NCI-H2107 treated with DMSO at 0.1 percent for 48 hours (cell line): ENCODE results near the gene HOXA6.

Source experiments
- DNase-seq: peaks from one replicate; lab custom pipeline; 2025; ENCODE audit not compliant: unreplicated experiment; lab: John Stamatoyannopoulos, UW

The HOXA6 gene

GRCh38 chr7:27112361-27112760 lies 35.2 kb downstream of the HOXA6 start:
- DNase-seq, result no peak

DNA sequence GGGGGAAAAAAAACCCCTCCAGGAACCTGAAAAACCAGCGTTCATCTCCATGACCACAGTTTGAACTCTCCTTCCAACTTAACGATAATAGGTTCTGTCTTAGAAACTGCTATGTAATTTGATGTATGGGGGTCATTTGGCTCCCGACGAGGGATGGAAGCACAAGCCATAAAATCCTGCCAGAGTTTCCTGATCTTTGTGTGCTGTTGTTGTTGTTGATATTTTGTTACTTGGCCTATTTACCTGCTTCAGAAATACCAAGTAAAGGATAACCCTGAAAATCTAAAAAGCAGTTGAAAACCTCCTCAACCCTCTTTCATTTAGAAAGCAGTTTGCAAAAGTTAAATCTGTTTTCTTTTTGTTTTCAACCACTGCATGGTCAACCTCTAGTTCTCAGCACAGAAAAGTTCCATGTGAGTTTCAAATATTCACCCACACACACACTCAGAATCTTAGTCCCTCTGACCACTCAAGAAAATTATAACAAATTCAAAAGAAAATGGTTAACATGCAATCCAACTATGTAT lies 35.8 kb downstream of the HOXA6 start:
- DNase-seq, result no peak

- DNase-seq, result no peak
These were observed 36.4 kb downstream of the HOXA6 start for GRCh38 chr7:27111042-27111750.

DNA sequence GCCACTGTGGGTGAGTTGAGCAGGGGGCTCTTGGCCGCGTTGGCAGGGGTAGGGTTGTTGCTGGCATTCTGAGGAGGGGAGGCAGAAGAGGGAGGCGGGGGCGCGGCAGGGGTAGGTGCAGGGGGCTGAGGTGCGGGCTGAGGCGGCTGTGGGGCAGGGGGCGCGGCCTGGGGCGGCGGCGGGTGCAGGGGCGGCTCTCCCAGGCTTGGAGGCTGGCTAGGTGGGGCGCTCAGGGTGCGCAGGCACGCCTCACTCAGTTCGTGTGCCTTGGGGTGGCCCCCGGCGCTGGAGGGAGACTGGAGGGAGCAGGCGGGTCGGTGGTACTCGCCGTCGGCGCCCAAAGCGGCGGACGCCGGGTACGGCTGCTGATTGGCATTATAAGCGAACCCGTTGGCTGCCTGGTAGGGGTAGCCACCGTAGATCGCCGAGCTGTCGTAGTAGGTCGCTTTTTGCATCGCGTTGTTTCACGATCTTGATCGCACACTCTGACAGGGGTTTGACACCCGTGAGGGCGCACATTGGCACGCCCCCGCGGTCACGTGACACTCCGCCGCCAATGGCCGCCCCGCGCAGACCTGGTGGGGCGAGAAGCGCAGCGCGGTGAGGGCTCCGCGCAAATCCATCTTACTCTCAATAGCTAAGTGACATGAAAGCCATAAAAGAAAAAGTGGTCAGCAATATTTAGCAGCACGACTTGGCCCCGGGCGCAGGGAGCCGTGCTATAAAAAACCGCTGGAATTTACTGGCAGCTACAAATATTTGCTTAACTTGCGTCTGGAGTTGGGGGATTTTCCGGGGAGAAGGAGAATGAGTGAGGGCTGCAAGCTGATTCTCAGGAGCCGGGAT lies 37.2 kb downstream of the HOXA6 start:
- no peak for DNase-seq

GRCh38 chr7:27109466-27110185 lies 37.9 kb downstream of the HOXA6 start:
- DNase-seq, result no peak

DNA sequence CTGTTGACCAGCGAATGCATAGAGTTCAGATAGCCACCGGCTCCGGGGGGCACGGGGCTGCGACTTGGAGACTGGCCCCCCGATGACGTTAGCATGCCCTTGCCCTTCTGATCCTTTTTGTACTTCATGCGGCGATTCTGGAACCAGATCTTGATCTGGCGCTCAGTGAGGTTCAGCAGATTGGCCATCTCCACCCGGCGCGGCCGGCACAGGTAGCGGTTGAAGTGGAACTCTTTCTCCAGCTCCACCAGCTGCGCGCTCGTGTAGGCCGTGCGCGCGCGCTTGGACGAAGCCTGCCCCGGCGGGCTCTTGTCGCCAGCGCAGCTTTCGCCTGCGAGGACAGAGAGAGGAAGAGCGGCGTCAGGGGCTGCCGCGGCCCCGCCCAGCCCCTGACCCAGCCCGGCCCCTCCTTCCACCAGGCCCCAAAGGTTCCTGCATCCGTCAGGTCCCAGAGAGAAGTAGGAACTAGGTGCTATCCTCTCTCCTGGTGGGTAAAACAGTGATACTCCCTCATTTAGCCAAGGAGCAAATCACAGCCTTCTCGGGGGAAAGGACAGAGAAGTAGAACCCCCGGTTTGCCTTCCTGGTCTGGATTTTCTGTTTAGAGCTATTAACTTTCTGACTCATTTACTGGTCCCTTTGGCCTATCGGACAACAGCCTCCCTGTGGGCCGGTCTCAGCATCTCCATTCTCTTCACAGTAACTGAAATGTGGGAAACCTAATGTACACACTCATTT lies 39.0 kb downstream of the HOXA6 start:
- no peak for DNase-seq

- no peak for DNase-seq
These were observed 39.9 kb downstream of the HOXA6 start for GRCh38 chr7:27107391-27108381.

GRCh38 chr7:27106901-27107240 lies 40.7 kb downstream of the HOXA6 start:
- DNase-seq, result no peak

DNA sequence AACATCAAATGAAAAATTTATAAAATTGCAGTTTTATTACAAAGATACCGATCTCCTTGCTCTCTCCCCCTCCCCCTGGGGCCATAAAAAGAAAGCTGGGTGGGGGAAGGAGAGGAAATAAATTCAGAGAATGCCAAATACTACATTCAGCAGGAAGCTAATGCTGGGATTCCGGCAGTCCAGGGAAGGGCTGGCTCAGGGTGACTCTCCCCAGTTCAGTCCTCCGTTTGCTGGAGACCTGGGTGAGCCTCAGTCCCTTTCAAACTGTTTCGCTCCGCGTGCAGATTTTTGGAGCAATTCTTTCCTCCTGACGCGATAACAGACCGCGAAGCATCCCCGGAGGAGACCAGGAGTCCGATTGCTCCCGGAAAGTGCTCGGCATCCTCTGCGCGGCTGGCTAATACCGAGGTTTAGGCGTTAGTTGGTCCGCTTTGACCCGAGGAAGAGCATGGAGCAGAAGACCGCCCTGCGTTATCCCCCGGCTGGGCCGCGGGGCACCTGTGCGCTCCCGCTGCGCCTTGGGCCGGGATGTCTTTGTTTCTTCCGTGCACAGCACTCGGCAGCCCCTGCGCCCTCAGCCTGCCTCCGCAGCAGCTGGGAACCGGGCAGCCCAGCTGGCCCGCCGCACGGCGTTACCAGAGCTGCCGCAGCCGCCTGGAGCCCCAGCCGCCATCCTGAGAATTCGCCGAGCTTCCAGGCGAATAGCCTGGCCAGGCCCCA lies 41.2 kb downstream of the HOXA6 start:
- peak; percentile 9 for DNase-seq

GRCh38 chr7:27105301-27106031 lies 42.1 kb downstream of the HOXA6 start:
- DNase-seq, result no peak

DNA sequence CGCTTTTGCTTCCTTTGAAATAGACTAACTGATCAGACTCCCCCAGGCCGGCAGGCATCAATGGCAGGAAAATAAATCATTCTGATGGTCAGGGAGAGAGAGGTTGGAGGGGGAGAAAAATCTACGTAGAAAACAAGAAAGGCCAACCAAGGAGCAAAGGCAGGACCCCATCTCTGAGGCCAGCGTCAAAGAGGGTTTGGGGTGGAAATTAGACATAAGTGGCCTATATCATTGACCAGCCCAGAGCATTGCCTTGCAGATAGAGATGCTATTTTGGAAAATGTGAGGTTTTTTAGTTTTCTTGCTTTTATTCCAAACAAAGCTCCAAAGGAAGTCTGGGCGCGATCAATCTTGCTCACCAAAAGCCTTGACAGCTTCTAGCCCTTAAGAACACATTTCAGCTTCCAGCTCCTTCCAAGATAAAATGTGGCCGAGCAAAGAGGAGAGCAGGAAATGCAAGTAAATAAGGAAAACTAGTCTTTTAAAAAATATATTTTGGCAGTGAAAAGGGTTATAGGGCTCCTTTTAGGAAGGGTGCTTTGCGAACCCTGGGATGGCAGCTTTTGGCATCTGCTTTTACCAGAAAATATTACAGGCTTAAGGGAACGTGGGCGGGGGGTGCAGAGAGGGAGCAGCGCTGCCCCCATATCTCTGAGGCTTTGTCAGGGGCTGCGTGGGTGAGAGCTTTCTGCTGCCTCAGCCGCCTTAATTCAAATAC lies 43.1 kb downstream of the HOXA6 start:
- no peak for DNase-seq

DNA sequence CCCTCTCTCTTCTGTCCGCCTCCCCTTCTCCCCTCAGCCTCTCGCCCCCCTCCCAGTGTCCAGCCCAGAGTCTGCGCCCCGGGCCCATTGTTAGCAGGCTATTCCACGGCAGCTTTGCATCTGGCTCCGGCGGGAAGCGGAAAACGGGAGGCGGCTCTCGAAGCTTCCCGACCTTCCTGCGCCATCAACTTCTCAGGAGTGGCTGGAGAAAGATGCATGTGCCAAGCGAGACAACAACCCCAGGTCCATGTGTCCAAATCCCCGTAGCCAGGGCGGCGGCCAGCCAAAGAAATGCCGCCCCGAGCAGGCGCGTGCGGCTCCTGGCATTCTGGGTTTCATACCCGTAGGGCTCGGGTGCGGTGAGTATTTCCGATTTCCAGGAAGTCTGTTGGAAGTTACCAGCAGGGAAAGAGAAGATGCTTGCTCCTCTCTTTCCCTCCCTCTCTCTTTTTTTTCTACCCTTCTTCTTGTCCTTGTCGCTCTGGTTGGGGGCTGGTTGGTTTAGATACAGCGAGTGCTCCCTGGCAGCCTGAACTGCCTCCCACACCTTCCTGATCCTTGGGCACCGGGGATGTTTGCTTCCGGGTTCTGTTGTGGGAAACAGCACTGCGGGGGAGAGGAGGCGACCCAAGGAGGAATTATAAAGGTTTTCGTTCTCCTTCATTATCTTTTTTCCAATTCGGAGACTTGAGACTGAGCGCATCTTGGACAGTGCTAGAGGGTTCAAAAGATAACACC lies 43.9 kb downstream of the HOXA6 start:
- no peak for DNase-seq

GRCh38 chr7:27102581-27103442 lies 44.8 kb downstream of the HOXA6 start, which contains the start of gene HOXA2:
Gene HOXA2 (minus strand): TSS chr7:27102683. CDS start chr7:27102500, 183 bp downstream.
- no peak for DNase-seq

DNA sequence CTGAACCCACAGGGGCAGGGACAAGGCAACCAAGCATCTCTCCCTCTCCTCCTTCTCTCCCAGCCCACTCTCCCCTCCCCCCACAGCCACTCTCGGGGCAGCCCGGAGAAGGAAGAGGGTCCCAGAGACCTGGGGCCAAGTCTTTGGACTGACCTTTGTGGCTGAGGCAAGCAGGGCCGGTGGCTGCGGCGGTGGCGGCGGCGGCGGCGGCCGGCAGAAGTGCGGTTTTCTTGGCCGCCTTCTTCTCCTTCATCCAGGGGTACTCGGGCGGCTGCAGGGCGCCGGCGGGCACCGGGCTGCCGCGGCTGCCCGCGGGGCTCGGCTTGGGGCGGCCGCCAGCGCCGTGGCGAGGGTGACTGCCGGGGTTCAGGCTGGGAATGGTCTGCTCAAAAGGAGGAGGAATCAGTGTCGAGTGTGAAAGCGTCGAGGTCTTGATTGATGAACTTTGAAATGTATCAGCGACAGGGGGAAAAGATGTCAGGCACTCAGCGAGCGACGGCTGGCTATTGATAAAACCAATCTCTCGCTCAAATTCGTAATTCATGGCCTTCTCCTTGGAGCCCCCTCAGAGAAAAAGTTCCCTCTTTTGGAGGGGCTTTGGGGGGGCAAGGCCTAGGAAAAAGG lies 45.5 kb downstream of the HOXA6 start:
- no peak for DNase-seq

GRCh38 chr7:27101171-27101956 lies 46.2 kb downstream of the HOXA6 start:
- DNase-seq, result no peak
